GM19351 (cell line): ENCODE data around the gene ORC3.

Experiments used
- ATAC-seq: cut with Tn5 transposase; IDR thresholded peaks from one replicate; pipeline ENCODE4 v1.9.1; 2021; ENCODE audit warnings: mild to moderate bottlenecking, moderate library complexity; ENCODE audit not compliant: unreplicated experiment

Gene ORC3

DNA sequence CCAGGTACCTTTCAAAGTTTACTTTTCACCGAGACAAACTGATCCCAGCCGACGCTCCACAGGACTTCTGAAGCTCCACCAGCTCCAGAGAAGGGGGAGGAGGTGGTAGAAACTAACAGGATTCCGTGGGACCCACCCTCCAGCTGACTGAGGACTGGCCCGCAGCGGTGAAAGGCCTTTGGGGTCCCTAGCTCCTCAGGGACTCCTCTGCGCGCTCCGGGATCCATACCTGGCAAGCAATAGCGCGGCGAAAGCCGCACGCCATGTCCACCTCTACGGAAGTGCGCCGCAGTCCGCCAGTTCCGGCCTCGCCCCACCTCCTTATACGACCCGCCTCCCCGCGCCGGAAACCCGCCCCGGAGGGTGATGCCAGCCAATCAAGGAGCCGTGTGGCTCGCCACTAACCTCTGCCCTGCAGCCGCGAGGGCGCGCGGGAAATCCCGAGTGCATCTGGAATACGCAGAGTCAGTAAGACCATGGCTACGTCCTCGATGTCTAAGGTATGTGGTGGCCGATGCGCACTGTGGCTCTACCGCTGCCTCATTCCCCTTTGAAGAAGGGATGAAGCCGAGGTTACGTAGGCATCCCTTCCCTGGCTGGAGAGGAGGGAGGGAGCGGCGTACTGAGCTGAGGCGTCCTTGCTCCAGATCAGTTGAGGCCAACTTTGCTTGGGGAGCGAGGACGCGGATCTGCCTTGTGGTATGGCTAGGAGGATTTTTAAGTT is at the start of gene ORC3, which contains the start of gene RARS2:
Gene ORC3 (plus strand): TSS at position 443 of the 724 bp plus-strand sequence. CDS start 34 bp downstream, at position 477.
Gene RARS2 (minus strand): TSS at position 295 of the 724 bp plus-strand sequence. CDS start 30 bp downstream, at position 265.
- peak; percentile 100 for ATAC-seq

DNA sequence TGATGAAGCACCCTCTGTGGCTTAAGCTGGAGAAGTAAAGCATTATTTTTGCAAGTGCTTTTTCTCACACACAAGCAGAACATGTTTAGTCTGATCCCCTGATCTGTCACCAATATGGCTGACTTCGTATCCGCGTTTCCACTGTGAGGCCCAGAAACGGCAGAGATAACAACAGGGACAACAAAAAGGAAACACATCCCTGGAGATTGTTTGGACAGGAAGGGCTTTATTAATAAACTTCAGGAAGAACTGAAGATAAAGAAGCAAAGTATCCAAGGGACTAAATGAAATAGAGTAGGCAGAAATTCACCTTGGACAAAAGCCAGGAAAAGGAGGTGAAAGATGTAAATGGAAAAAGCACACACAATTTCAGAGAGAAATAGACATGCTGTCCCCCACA is 49.4 kb upstream of the ORC3 start:
- ATAC-seq: no peak

DNA sequence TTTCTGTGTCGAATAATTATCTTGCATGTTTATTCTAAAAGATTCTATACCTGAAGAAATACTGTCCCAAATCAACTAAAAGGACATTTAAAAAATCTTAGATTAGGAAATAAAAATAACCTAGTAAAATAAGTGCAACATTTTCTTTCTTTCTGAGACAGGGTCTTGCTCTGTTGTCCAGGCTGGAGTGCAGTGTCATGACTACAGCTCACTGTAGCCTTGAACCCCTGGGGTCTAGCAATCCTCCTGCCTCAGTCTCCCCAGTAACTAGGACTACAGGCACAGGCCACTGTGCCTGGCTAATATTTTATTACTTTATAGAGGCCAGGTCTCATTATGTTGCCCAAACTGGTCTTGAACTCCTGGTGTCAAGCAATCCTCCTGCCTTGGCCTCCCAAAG is 48.9 kb upstream of the ORC3 start:
- ATAC-seq: no peak

DNA sequence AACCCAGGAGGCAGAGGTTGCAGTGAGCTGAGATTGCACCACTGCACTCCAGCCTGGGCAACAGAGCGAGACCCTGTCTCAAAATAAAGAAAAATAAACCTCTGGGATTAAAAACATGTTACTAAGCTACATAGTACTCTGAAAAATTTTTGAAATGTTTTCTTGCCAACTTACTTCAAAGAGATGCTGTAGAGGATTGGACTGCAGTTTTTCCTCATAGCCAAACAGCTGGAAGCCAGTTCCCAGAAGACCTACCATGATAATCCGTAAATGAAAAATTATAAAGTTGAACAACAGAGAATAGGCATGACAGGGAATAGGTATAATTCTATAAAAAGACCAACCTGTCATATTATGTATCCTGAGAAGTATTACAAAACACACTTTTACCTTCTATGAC is 48.2 kb upstream of the ORC3 start:
- no peak for ATAC-seq

DNA sequence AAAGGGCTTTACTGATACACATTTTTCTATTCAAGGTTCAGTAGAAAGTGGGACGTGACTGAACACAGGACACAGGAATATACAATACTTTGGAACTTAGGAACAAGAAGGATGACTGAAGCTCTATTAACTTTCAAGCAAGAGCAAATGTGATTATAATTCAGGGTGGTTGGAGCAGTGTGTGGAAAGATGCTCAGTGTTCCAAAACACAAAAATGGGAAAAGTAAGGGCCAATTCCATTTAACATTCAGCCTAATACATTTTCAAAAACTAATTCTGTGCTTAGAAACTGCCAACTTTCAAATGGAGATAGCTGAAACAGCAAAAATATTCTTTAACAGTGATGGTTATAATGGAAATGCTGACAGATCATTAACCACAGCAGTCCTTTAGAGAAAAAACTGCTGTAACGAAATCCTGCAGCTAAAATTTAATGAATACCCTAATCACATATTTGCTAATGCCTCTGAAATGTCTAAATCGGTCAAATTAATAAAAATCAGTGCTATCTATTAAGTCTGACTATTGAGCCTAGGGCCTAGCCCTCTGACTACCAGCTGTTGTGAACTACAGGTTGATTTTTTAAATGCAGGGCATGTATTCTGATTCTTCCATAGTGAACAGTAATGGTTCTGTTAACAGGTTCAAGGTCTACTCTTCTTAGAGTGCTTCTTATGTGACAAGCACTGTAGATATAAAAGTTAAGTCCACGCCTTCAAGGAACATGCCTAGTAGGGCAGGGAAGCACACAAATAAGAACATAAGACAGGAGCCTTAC is 46.0 kb upstream of the ORC3 start:
- no peak for ATAC-seq

DNA sequence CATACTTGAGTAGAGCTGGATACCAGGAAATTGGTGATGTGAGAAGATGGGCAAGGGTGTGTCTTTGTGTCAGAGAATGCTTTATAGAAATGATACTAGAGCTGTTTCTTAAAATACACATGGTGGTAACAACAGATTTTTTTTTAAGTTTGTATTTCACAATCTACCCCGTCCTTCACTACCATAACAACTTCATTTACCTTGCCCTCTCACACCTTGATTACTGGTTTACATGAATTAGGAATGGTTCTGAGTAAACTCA is 45.5 kb upstream of the ORC3 start:
- no peak for ATAC-seq

DNA sequence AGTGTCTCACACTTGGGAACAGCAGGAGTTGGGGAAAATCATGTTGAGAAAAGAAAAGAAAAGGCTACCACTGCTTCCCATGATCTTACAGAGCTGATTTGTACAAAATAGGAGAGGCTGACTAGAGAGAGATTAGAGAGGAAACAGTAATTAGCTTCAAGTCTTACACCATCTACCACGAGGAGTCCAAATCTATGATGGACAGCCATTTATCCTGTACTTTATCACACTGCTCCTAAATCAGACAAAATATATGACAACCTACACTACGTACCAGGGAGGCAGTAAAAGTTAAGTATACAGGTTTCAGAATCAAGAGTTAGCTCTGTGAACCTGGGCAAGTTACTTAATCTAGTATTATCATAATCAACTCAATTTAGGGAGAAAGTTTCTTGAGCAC is 38.1 kb upstream of the ORC3 start:
- ATAC-seq: no peak

DNA sequence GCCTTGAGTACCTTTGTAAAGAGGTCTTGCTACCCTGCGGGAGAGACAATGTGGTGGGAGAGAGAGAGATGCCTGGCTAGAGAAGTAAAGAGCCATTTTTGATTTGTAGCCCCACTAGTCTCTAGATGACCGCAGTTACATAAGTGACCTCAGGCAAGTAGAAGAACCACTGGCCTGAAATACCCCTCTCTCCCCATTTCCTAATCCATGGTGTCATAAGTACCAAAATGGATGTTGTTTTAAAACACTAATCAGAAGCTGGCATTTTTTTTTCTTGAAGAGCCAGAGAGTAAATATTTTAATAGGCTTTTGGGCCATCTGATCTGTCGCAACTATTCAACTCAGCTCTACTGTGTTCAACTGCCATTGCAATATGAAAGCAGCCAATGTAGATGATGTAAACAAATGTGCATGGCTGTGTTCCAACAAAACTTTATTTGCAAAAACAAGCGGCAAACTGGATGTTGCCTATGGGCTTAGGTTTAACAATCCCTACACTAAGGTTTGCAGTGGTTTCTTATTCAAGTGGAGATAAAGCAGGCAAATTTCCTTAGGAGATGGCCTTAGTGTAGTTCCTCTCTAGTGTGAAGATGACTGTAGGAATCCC is 36.7 kb upstream of the ORC3 start:
- no peak for ATAC-seq

DNA sequence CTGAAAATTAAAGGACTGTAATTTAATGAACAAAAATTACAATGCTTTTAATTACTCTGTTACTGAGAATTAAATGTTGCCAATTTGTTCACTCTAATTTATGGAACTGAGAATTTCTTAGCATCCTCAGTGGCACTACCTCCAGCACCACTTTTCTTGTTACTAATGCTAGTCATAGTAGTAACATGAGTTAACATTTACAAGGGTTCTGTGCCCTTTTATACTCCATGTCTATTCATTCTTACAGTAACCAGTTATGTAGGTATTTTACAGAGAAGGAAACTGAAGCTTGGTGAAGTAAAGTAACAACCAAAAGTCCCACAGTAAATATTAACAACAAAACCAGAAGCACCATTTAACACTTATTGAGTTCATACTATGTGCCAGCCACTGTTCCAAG is 34.4 kb upstream of the ORC3 start:
- no peak for ATAC-seq

DNA sequence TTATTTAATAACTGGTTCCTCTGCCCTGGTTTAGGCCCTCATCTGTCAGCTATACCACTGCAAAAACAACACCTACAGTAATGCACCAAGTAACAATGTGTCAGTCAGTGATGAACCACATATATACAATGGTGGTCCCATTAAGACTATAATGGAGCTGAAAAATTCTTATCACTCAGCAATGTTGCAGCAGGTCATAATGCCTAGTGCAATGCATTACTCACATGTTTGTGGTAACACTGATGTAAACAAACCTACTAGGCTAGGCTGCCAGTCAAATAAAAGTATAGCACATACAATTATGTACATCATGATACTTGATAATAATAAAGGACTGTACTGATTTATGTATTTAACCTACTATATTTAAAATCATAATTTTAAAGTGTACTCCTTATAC is 31.5 kb upstream of the ORC3 start:
- no peak for ATAC-seq

DNA sequence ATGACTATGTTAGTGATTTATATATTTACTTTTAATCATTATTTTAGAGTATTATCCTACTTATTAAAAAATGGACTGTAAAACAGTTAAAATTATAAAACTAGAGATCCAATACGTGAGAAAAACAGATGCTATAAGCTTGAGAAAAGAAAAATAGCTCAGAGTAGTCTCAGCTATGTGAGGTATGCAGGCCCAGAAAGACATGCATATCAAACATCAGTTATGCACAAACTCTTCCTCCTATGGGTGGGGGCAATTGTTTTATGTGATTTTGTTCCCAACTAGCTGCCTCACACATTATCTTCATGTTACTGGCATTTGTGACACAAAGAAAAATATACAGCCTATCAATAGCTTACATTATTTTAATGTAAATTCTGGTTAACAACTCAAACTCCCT is 28.9 kb upstream of the ORC3 start:
- no peak for ATAC-seq

DNA sequence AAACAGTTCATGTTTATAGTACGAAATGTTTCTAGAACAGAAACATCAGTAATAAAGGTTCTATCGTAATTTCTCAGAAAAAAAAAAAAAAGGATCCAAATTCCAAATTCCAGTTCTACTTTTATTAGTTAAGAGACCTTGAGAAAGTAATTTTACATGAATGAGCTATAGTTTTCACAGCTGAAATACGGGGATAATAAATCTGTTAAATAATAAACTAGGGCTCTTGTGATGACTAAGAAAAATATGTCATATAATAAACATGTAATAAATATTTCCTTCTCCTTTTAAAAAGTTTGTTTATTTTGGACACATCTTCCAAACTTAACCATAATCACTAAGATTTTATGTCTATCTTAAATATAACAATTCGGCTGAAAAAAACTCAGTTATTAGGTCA is 17.9 kb upstream of the ORC3 start:
- no peak for ATAC-seq

DNA sequence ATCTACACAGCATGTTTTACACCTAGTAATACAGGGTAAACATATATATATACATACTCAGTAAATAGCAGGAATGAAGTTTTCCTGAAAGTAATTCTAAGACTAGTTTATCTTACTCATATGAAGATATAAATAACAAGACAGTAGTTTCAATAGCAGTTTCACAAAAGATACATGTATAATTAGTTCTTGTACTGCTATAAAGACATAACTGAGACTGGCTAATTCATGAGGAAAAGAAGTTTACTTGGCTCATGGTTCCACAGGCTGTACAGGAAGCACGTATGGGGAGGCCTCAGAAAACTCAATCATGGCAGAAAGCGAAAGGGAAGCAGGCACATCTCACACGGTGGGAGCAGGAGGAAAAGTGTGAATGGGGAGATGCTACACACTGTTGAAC is 17.1 kb upstream of the ORC3 start:
- peak; percentile 63 for ATAC-seq

DNA sequence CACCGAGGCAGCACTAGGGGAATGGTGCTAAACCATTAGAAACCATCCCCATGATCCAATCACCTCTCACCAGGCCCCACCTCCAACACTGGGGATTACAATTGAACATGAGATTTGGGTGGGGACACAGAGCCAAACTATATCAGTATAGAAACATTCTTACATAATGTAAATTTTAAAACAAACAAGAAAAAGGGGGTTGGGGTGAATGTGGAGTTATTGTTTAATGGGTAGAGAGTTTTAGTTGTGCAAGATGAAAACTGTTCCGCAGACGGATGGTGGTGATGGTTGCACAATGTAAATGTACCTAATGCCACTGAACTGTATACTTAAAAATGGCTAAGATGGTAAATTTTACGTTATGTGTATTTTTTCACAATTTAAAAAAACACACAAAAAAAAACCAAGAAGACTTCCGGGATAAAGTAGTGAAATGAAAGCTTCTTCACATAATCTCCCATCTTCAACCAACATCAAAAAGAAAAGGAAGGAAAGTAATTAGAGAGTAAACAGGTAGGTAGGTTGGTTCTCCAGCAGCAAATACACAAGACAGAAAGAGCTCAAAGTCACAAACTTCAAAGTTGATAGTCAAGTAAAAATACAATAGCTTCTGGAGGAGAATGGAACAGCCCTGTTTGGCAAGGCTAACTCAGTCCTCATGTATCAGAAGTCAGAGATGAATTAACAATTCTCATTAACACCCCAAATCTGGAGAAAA is 16.5 kb upstream of the ORC3 start:
- ATAC-seq: no peak

DNA sequence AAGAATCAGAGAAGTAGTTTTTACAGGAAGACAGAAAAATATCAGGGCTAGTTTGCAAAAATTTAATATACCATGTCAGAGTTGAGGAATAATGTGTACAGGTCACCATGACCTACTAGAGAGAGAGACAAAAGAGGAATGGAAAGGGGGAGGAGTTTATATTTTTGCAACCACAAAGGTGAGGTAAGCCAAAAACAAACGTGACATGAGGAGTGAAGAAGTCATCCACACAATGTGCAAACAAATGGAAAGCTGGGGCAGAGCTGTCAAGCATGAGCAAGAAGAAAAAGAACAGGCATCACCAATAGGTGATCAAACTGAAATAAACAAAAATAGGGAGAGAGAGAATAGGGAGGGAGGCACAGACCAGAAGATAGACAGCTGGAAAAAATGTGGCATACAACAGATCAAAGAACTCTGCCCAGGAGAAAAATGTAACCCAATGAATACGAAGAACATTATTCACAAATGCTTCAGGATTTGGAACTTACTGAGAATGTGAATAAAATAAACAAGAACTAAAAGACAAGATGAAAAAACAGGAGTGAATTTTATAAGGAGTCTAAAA is 15.6 kb upstream of the ORC3 start:
- peak; percentile 62 for ATAC-seq

DNA sequence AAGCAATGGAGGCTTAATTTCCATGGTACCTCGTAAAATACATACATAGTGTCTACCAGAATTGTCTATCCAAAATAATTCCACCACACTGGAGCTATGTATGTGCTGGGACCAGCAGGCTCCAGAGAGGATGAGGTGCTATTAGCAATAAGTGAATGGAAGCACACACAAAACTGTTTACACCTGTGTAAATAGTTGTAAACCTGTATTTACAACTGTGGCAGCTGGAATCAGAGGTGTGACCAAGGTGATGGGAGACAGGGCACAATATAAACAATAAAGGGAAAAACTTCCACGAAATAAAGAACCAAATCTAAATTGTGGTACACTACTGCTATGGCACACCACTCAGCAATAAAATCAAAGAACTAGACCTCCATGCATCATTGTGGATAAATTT is 14.5 kb upstream of the ORC3 start:
- no peak for ATAC-seq

DNA sequence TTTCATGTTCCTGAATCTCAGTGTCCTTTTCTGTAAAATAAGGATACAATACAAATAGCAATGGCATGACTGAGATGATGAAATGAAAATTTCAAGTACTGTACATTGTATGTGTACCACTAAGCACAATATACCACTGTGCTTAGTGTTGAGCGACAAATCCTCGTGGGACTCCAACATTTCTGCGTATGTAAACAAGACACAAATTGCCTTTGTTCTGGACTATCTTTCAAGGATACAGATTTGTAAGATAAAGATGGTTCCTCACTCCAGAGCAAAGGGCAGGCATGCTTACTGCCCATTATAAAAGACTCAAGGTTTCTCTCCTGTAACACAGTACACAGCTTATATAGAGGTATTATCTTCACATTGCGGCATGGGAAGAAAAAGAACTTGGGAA is 6.1 kb upstream of the ORC3 start:
- ATAC-seq: no peak

DNA sequence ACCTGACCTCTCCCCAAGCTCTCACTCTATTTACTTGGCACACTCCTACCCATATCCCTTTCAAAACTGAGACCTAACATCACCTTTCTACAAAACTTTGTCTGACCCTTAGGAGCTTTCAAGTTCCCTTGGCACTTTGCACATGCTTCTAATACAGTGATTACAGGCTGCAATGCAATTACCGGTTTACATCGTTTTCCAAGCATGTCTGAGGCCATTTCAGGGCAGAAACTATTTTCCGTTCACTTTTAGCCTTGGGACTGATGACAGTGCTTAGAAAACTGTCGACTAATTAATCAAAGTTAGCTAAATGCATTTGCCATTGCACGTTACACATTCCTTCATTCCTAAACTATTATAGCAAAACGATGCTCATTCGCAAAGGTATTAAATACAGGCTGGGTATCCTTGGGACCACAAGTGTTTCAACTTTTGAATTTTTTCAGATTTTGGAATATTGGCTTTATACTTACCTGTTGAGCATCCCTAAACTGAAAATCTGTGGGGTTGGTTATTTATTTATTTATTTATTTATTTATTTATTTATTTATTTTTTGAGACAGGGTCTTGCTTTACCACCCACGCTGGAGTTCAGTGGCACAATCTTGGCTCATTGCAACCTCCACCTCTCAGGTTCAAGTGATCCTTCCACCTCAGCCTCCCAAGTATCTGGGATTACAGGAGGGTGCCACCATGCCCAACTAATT is 3.4 kb upstream of the ORC3 start:
- no peak for ATAC-seq

DNA sequence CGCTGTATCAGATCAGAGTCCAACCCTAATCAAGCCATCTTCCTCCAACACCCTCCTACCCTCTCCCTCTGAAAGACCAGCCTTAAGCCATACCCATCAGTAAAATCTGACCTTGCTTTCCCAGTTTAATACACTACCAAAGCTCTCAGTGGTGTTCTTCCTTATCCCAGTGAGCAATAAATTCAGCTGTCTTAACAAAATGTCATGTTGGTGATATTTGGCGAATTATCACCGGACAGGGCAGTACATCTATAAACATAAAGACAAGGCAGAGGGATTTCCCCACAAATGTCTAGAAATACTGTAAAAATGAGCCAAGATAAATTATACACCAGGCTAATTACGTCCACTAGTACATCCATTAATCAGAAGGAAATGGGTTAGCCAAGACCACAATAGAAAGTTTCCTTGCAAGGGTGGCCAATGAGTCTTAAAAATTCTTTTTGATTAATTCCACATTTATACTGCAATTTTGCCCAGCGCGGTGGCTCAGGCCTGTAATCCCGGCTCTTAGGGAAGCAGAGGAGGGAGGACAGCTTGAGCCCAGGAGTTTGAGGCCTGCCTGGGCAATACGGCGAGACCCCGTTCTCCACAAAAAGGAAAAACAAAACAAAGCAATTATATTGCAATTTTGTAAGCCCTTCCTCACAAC is 1.1 kb upstream of the ORC3 start:
- no peak for ATAC-seq

DNA sequence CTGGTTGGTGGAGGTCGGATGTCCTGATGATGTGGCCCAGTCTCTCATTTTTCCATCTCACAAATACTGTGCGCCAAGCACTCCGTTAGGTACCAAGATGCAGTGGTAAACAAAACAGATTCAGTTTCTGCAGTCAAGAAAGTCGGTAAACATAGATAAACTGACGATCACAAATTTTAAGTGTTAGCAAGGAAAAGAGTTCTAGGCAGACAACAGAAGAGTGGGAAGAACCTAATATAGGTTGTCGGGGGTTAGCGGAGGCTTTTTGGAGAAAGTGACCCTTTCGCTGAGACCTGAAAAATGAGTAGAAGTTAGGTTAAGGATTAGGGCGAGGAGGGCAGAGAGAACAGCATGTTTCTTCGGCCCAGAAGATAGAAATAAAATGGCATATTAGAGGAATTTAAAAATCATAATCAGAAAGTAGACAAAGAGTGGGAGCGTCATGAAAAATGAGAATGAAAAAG is 514 bp downstream of the ORC3 start:
- no peak for ATAC-seq
